HepG2 (cell line): ENCODE results near the gene ADI1.

Experiments used
- MXI1 ChIP-seq: IDR thresholded peaks from 3 replicates; pipeline ENCODE4 v1.6.1; 2012; ENCODE audit warnings: low read depth, low read length, inconsistent platforms, borderline replicate concordance
- PAWR ChIP-seq: sonication (generic); formaldehyde crosslinking; IDR thresholded peaks from 2 replicates; pipeline ENCODE4 v1.4.0; 2020; ENCODE audit warnings: missing genetic modification reagents, mild to moderate bottlenecking, borderline replicate concordance
- RELA ChIP-seq: sonication (generic); formaldehyde crosslinking; IDR thresholded peaks from 2 replicates; pipeline ENCODE4 v1.4.0; 2020; ENCODE audit warnings: missing genetic modification reagents

GRCh38 chr2:3481736-3482362 is 37.5 kb downstream of the ADI1 start:
- TF ChIP-seq PAWR (CRISPR knock-in tag) (no peak), MXI1 (no peak), RELA (CRISPR knock-in tag) (no peak)
